Neural cell (in vitro differentiated cells): ENCODE results near the gene LFNG. TPM values are rescaled to one million over a fixed set of nuclear protein-coding genes. Genes with fewer than 3 reads are reported as not detected.

ENCODE experiments used
- H2AFZ ChIP-seq: fragments of 200-600, 300-800 bp; sonication (generic), shearing (Covaris generic); 2 replicates; pipeline ENCODE4 v1.6.0; 2014; ENCODE audit warnings: low read depth, mild to moderate bottlenecking, antibody characterized with exemption, low read length, moderate library complexity
- H3F3A ChIP-seq: fragments of 200-600 bp; shearing (Covaris generic); 2 replicates; pipeline ENCODE4 v1.6.1; 2016; ENCODE audit warnings: mild to moderate bottlenecking, moderate library complexity, mixed read lengths, antibody characterized with exemption, low read length; ENCODE audit not compliant: insufficient read depth, poor library complexity, severe bottlenecking
- H3K27ac ChIP-seq: fragments of 200-600, 300-800 bp; sonication (generic), shearing (Covaris generic); 2 replicates; pipeline ENCODE4 v1.5.1; 2014; ENCODE audit warnings: mild to moderate bottlenecking, low read length, moderate library complexity
- H3K27me3 ChIP-seq: fragments of 300-800, 200-600 bp; sonication (generic), shearing (Covaris generic); 2 replicates; pipeline ENCODE4 v1.6.0; 2014; ENCODE audit warnings: mild to moderate bottlenecking, low read depth, low read length, moderate library complexity; ENCODE audit not compliant: insufficient read depth
- H3K36me3 ChIP-seq: fragments of 300-800, 200-600 bp; sonication (generic), shearing (Covaris generic); 2 replicates; pipeline ENCODE4 v1.5.1; 2014; ENCODE audit warnings: mild to moderate bottlenecking, antibody characterized with exemption, low read length, moderate library complexity; ENCODE audit not compliant: insufficient read depth
- H3K4me2 ChIP-seq: fragments of 300-800, 200-600 bp; sonication (generic), shearing (Covaris generic); 2 replicates; pipeline ENCODE4 v1.6.0; 2014; ENCODE audit warnings: mild to moderate bottlenecking, low read length
- H3K4me3 ChIP-seq: fragments of 300-800, 200-600 bp; sonication (generic), shearing (Covaris generic); 2 replicates; pipeline ENCODE4 v1.5.1; 2014; ENCODE audit warnings: mild to moderate bottlenecking, low read length, moderate library complexity
- H3K79me2 ChIP-seq: fragments of 200-600 bp; shearing (Covaris generic); replicated peaks from 2 replicates; pipeline ENCODE4 v1.6.0; 2014; ENCODE audit warnings: mild to moderate bottlenecking, low read length, moderate library complexity; ENCODE audit not compliant: insufficient read depth
- H3K9ac ChIP-seq: fragments of 300-800, 200-600 bp; sonication (generic), shearing (Covaris generic); 2 replicates; pipeline ENCODE4 v1.6.1; 2016; ENCODE audit warnings: mild to moderate bottlenecking, low read length, mixed read lengths
- H3K9me2 ChIP-seq: fragments of 200-600 bp; shearing (Covaris generic); 2 replicates; pipeline ENCODE4 v1.6.1; 2016; ENCODE audit warnings: mild to moderate bottlenecking, low read length, mixed read lengths; ENCODE audit not compliant: insufficient read depth
- H3K9me3 ChIP-seq: fragments of 200-600, 300-800 bp; sonication (generic), shearing (Covaris generic); 2 replicates; pipeline ENCODE4 v1.6.1; 2016; ENCODE audit warnings: mild to moderate bottlenecking, mixed run types, low read length, moderate library complexity, mixed read lengths
- H4K20me1 ChIP-seq: fragments of 200-600 bp; shearing (Covaris generic); 2 replicates; pipeline ENCODE4 v1.6.1; 2016; ENCODE audit warnings: mild to moderate bottlenecking, mixed run types; ENCODE audit not compliant: insufficient read depth
- CTCF ChIP-seq: fragments of 450-650 bp; IDR thresholded peaks from 2 replicates; pipeline ENCODE4 v1.5.1; 2014; ENCODE audit warnings: antibody characterized with exemption, mild to moderate bottlenecking, moderate library complexity; ENCODE audit not compliant: poor library complexity, severe bottlenecking
- EP300 ChIP-seq: fragments of 450-650 bp; conservative IDR thresholded peaks from 2 replicates; pipeline ENCODE4 v1.6.1; 2014; ENCODE audit warnings: antibody characterized with exemption, mild to moderate bottlenecking, moderate library complexity; ENCODE audit not compliant: poor library complexity, severe bottlenecking
- EZH2 ChIP-seq: fragments of 200-600, 300-800 bp; shearing (Covaris generic), sonication (generic); IDR thresholded peaks from 2 replicates; pipeline ENCODE4 v1.6.1; 2014; ENCODE audit warnings: antibody characterized with exemption, low read length, borderline replicate concordance, mild to moderate bottlenecking; ENCODE audit not compliant: insufficient read depth, poor library complexity, severe bottlenecking
- MXI1 ChIP-seq: fragments of 450-650 bp; conservative IDR thresholded peaks from 2 replicates; pipeline ENCODE4 v1.6.1; 2014; ENCODE audit warnings: antibody characterized with exemption, mild to moderate bottlenecking; ENCODE audit not compliant: poor library complexity, severe bottlenecking
- POLR2AphosphoS5 ChIP-seq: IDR thresholded peaks from 2 replicates; pipeline ENCODE4 v1.6.1; 2012
- SMC3 ChIP-seq: fragments of 450-650 bp; conservative IDR thresholded peaks from 2 replicates; pipeline ENCODE4 v1.6.1; 2014; ENCODE audit warnings: antibody characterized with exemption, mild to moderate bottlenecking, moderate library complexity; ENCODE audit not compliant: poor library complexity
- TAF1 ChIP-seq: IDR thresholded peaks from 2 replicates; pipeline ENCODE4 v1.6.1; 2012; ENCODE audit warnings: low read depth
- polyA plus RNA-seq: library from polyadenylated mRNA; depleted of rRNA; stranded (reverse); fragments of >200 nt; gene quantifications from 2 replicates; pipeline ENCODE4 v1.2.3, GENCODE V29; 2014
- TF ChIP-seq, protein P1 (sequence below): IDR thresholded peaks from 2 replicates; pipeline ENCODE4 v1.6.1; 2012; ENCODE audit warnings: borderline replicate concordance

Gene LFNG
- polyA plus RNA-seq, 1 donor from 2014 or later, result 0.30 TPM

GRCh38 chr7:2526659-2527504, 7.3 kb downstream of the LFNG start:
- Histone ChIP-seq H3K36me3 (no peaks in the 10 kb centered on the region), H3F3A (no peaks in the 10 kb centered on the region), H4K20me1 (no peaks in the 10 kb centered on the region), H3K9me3 (no peaks in the 10 kb centered on the region), H3K4me3 (no peak overlapping the region), H2AFZ (no peak overlapping the region), H3K4me2 (no peak overlapping the region), H3K9ac (no peak overlapping the region), H3K27me3 (no peaks in the 10 kb centered on the region), H3K27ac (no peak overlapping the region), H3K9me2 (no peaks in the 10 kb centered on the region), H3K79me2 (peaks cover 19% of the 10 kb centered on the region)
- no peak for TF ChIP-seq EP300
- TF ChIP-seq CTCF, result no peak
- no peak for TF ChIP-seq MXI1
- TF ChIP-seq, protein P1, sequence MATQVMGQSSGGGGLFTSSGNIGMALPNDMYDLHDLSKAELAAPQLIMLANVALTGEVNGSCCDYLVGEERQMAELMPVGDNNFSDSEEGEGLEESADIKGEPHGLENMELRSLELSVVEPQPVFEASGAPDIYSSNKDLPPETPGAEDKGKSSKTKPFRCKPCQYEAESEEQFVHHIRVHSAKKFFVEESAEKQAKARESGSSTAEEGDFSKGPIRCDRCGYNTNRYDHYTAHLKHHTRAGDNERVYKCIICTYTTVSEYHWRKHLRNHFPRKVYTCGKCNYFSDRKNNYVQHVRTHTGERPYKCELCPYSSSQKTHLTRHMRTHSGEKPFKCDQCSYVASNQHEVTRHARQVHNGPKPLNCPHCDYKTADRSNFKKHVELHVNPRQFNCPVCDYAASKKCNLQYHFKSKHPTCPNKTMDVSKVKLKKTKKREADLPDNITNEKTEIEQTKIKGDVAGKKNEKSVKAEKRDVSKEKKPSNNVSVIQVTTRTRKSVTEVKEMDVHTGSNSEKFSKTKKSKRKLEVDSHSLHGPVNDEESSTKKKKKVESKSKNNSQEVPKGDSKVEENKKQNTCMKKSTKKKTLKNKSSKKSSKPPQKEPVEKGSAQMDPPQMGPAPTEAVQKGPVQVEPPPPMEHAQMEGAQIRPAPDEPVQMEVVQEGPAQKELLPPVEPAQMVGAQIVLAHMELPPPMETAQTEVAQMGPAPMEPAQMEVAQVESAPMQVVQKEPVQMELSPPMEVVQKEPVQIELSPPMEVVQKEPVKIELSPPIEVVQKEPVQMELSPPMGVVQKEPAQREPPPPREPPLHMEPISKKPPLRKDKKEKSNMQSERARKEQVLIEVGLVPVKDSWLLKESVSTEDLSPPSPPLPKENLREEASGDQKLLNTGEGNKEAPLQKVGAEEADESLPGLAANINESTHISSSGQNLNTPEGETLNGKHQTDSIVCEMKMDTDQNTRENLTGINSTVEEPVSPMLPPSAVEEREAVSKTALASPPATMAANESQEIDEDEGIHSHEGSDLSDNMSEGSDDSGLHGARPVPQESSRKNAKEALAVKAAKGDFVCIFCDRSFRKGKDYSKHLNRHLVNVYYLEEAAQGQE, result no peak
- no peak for TF ChIP-seq SMC3
- no peak for TF ChIP-seq TAF1
- no peak for TF ChIP-seq EZH2

DNA sequence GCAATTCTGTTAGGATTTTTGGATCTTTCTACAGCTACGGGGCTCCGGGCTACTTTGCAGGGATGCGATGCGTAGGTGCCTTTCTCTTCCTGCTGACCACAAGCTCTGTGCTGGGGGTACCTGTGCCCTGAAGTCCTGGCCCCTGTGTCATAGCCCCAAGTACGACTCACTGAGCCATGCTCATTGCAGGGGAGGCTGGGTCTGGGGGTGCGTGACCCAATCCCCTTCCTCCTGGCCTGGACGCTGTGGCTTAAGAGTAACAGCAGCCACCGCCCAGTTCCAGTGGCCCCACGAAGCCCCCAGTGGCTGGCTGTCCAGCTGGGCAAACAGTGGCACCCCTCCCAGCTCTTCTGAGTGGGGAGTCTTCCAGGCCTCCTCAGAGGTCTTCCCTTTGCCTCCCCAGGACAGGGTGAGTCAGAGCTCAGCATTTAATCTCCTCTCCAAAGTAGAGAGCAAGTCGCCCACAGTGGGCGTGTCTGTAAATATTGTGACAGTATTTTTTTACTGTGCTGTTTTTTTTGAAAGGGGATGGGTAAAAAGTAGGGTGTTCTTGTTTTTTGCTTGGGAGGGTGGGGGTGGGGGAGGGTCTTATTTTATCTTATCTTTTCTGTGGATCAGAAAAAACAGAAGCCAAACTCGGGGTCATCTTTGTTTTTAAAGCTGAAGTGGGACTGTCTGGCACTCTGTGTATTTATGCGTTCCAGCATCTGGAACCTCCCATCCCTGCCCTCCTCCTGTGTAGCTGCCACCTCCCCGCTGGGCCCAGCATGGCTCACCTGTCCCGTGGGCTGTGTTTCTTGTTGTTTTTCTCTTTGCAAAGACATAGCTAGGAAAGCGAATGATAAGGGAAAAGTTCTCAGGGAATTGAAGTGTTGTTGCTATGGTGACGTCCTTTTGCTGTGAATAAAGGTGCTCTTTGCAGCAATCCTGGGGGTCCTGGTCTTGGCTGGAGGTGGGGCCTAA, 8.2 kb downstream of the LFNG start:
- Histone ChIP-seq H2AFZ (no peak overlapping the region), H3F3A (no peaks in the 10 kb centered on the region), H4K20me1 (no peaks in the 10 kb centered on the region), H3K9ac (no peak overlapping the region), H3K36me3 (no peaks in the 10 kb centered on the region), H3K9me3 (no peaks in the 10 kb centered on the region), H3K9me2 (no peaks in the 10 kb centered on the region), H3K4me3 (no peak overlapping the region), H3K27ac (no peak overlapping the region), H3K27me3 (no peaks in the 10 kb centered on the region), H3K4me2 (no peak overlapping the region), H3K79me2 (peaks cover 10% of the 10 kb centered on the region)
- TF ChIP-seq POLR2AphosphoS5, result no peak
